Common myeloid progenitor, CD34-positive (primary cell): ENCODE data around the gene YWHAQ.

Experiments used
- CTCF ChIA-PET: fragments of 350-600 bp; sonication (Branson Sonifier 250); formaldehyde crosslinking; loops from one replicate; lab custom pipeline; 2021; ENCODE audit warnings: antibody characterized with exemption; lab: Charles Lee
- POLR2A ChIA-PET: fragments of 350-600 bp; sonication (Branson Sonifier 250); formaldehyde crosslinking; loops from one replicate; lab custom pipeline; 2021; ENCODE audit warnings: antibody characterized with exemption; lab: Charles Lee
- DNase-seq, 3 donors: peaks; one replicate each; pipeline versions ENCODE4 v3.0.0 to v3.0.0-alpha.2; 2013
- H3K27ac ChIP-seq, 2 experiments: 1 replicate in 1 of 2; 2 replicates in 1 of 2; pipeline ENCODE4 v1.7.0; 2013; ENCODE audit warnings: inconsistent platforms in 2 of 2, low read length in 2 of 2, mild to moderate bottlenecking in 2 of 2, low read depth in 1 of 2, moderate library complexity in 1 of 2; ENCODE audit not compliant: severe bottlenecking in 2 of 2, insufficient read depth in 1 of 2, poor library complexity in 1 of 2
- H3K27me3 ChIP-seq, 5 experiments: replicated peaks in 2 of 5; 1 replicate in 3 of 5; 2 replicates in 2 of 5; pipeline versions ENCODE4 v1.6.1 to v1.7.0; 2013; ENCODE audit warnings: low read length in 4 of 5, mild to moderate bottlenecking in 2 of 5, moderate library complexity in 2 of 5, inconsistent platforms in 1 of 5; ENCODE audit not compliant: insufficient read depth in 5 of 5, control insufficient read depth in 4 of 5
- H3K36me3 ChIP-seq, 4 experiments: 1 replicate in 2 of 4; 2 replicates in 2 of 4; pipeline versions ENCODE4 v1.6.1 to v1.7.0; 2013; ENCODE audit warnings: low read length in 3 of 4, control low read depth in 1 of 4, mild to moderate bottlenecking in 1 of 4; ENCODE audit not compliant: control insufficient read depth in 4 of 4, insufficient read depth in 4 of 4
- H3K4me1 ChIP-seq, 4 experiments: 1 replicate in 3 of 4; 2 replicates in 1 of 4; pipeline versions ENCODE4 v1.6.1 to v1.7.1; 2013; ENCODE audit warnings: low read length in 3 of 4, mild to moderate bottlenecking in 3 of 4, control low read depth in 1 of 4, inconsistent platforms in 1 of 4, moderate library complexity in 1 of 4; ENCODE audit not compliant: control insufficient read depth in 4 of 4, insufficient read depth in 4 of 4; ENCODE audit errors: control extremely low read depth in 1 of 4
- H3K4me3 ChIP-seq, 7 experiments: 1 replicate in 4 of 7; 2 replicates in 3 of 7; pipeline versions ENCODE4 v1.5.1 to v1.7.0; 2013; ENCODE audit warnings: mild to moderate bottlenecking in 7 of 7, low read length in 6 of 7, moderate library complexity in 6 of 7, inconsistent platforms in 2 of 7, low read depth in 2 of 7, control low read depth in 1 of 7; ENCODE audit not compliant: insufficient read depth in 4 of 7, control insufficient read depth in 1 of 7; ENCODE audit errors: extremely low read depth in 1 of 7
- H3K9me3 ChIP-seq, 5 experiments: 1 replicate in 4 of 5; 2 replicates in 1 of 5; pipeline versions ENCODE4 v1.6.1 to v1.7.1; 2013; ENCODE audit warnings: low read length in 4 of 5, mild to moderate bottlenecking in 2 of 5, inconsistent platforms in 1 of 5, low read depth in 1 of 5, moderate library complexity in 1 of 5; ENCODE audit not compliant: control insufficient read depth in 4 of 5, insufficient read depth in 2 of 5; ENCODE audit errors: control extremely low read depth in 1 of 5
- WGBS: methylation state at CpG from one replicate; pipeline ENCODE4 v1.1.5; 2013; ENCODE audit not compliant: insufficient coverage; 5-methylcytosine and 5-hydroxymethylcytosine counted together

YWHAQ gene

DNA sequence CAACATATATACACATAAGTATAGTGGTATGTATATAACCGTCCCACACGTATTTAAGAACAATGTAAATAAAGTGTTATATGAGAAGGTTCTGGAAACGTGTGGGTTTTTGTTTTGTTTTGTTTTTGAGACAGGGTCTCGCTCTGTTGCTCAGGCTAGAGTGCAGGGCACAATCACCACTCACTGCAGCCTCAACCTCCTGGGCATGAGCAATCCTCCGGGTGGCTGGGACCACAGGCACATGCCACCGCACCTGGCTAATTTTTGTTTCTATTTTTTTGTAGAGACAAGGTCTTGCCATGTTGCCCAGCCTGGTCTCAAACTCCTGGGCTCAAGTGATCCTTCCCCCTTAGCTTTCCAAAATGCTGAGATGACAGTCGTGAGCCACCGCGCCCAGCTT is 81.4 kb downstream of the YWHAQ start:
- Histone ChIP-seq H3K9me3 (no peaks in the 10 kb centered on the region), H3K36me3 (peaks cover 0 to 4% (median 0%) of the 10 kb centered on the region in 4 experiments), H3K4me1 (peaks cover 27 to 53% (median 40%) of the 10 kb centered on the region in 4 experiments), H3K27ac (no peak overlapping the region), H3K4me3 (no peak overlapping the region), H3K27me3 (no peaks in the 10 kb centered on the region)
- ChIA-PET CTCF (interaction anchor here (0.7 to 3.7 kb wide), 4 partner anchors 10 to 29 kb away, joined by 3 to 17 read pairs (median 3); no protein-coding TSS in a partner anchor), POLR2A (no interaction called here)
- no peak for DNase-seq
- 97% methylated on average over 5 of the region's 9 CpGs for WGBS

DNA sequence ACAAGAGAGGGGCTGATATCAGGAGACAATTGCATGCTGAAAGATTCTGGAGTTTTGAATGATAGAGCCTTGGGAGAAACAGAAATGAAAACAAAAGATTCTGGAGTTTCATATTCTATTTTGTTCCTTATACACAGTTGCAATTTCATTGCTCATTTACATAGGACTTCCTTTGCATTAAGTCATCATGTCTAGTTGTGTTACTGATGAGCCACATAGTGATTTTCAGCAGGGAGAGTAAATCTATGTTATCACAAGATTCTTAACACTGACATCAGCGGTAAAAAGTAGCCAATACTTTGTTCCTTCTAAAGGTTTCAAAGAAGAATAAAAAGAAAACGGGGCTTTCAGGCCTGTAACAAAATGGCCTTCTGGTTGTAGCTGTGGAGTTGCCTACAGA is 82.3 kb downstream of the YWHAQ start:
- peak overlapping the region in 1 of 2 experiments; percentile 52 for H3K27ac ChIP-seq
- POLR2A ChIA-PET: interaction anchor here (1.4 kb wide), 1 partner anchor 7 kb away, joined by 3 read pairs; the partner anchor contains the start of gene ADAM17
- DNase-seq: peak in 1 of 3 donors; percentile 36

DNA sequence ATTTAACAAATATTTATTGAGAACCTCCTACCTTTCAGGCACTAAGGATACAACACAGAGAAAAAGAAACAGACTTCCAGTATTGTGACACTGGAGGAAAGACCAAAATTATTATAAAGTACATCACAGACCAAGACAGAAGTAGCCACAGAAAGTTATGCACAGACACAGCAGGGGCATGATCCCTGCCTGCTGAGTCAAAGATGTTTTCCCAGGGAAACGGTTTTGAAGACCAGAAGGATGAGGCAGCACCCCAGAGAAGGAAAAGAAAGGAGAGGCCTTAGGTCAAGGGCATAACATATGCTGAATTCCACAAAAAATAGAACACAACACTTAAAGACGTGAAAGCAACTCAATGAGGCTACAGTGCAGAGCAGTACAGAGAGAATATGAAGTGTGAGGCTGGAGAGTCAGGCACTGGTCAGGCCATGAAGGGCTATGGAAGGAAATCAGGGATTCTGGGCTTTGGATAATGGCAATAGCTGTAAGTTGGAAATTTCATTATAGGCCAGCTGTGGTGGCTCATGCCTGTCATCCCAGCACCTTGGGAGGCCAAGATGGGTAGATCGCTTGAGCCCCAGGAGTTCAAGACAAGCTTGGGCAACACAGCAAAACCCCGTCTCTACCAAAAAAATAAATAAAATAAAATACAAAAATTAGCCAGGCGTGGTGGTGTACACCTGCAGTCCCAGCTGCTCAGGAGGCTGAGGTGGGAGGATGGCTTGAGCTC is 83.4 kb downstream of the YWHAQ start:
- Histone ChIP-seq H3K4me3 (no peak overlapping the region), H3K27ac (peak overlapping the region in 1 of 2 experiments; percentile 34), H3K27me3 (no peaks in the 10 kb centered on the region), H3K4me1 (peaks cover 23 to 53% (median 39%) of the 10 kb centered on the region in 4 experiments), H3K36me3 (peaks cover 0 to 4% (median 0%) of the 10 kb centered on the region in 4 experiments), H3K9me3 (no peaks in the 10 kb centered on the region)
- POLR2A ChIA-PET: interaction anchor here (1.4 kb wide), 1 partner anchor 8 kb away, joined by 3 read pairs; the partner anchor contains the start of gene ADAM17
- no peak for DNase-seq
- 87% methylated on average over 3 of the region's 5 CpGs for WGBS
- CTCF ChIA-PET: interaction anchor here (1.0 to 1.2 kb wide), 2 partner anchors 9 to 82 kb away, joined by 4 to 5 read pairs; no protein-coding TSS in a partner anchor

More for the DNA sequence above, 82.3 kb downstream of the YWHAQ start:
- H3K27me3 ChIP-seq: no peaks in the 10 kb centered on the region
- CTCF ChIA-PET: interaction anchor here (0.7 to 3.7 kb wide), 3 partner anchors 9 to 81 kb away, joined by 3 to 17 read pairs (median 4); no protein-coding TSS in a partner anchor
- H3K4me1 ChIP-seq: peaks cover 25 to 55% (median 39%) of the 10 kb centered on the region in 4 experiments
- no peaks in the 10 kb centered on the region for H3K9me3 ChIP-seq
- H3K4me3 ChIP-seq: peak overlapping the region in 2 of 7 experiments; percentile 25 to 33
- WGBS: no CpG with 5 or more reads among the region's 2 CpGs
- peaks cover 0 to 4% (median 0%) of the 10 kb centered on the region in 4 experiments for H3K36me3 ChIP-seq

DNA sequence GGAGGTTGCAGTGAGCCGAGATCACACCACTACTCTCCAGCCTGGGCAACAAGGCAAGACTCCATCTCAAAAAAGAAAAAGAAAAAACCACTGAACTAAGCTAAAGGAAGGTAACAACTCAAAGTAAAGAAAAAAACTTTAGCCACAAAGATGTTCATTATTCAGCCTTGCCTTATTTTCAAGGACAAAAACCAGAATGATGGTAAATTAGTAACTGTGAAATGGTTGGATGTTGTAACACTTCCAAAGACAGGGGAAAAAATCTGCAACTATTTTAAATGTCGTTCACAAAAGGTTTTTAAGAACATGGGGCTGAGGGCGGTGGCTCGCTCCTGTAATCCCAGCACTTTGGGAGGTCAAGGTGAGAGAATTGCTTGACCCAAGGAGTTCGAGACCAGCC is 85.3 kb downstream of the YWHAQ start:
- ChIA-PET CTCF (interaction anchor here (1.0 to 1.4 kb wide), 2 partner anchors 10 to 24 kb away, joined by 3 read pairs; partner anchors contain the start of gene ADAM17), POLR2A (no interaction called here)
- Histone ChIP-seq H3K27ac (no peak overlapping the region), H3K4me3 (no peak overlapping the region), H3K9me3 (no peaks in the 10 kb centered on the region), H3K27me3 (no peaks in the 10 kb centered on the region), H3K36me3 (peaks cover 0 to 4% (median under 1%) of the 10 kb centered on the region in 4 experiments), H3K4me1 (peaks cover 17 to 44% (median 28%) of the 10 kb centered on the region in 4 experiments)
- no peak for DNase-seq
- WGBS: 100% methylated on average over 4 of the region's 5 CpGs

DNA sequence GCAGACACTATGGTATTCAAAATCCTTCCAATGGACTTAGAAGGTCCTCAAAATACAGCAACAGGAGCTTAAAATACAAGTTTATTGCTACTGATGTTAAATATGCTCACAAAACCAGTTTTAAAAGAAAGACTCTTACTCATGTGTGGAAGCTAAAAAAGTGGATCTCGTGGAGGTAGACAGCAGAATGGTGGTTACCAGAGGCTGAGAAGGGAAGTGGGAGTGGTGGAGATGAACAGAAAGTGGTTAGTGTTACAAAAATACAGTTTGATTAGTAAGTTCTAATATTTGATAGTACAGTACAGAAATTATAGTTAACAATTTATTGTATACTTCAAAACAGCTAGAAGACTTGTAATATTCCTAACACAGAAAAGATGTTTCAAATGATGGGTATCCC is 87.2 kb downstream of the YWHAQ start:
- Histone ChIP-seq H3K4me1 (peaks cover 18 to 55% (median 36%) of the 10 kb centered on the region in 4 experiments), H3K27me3 (no peaks in the 10 kb centered on the region), H3K9me3 (no peaks in the 10 kb centered on the region), H3K36me3 (peaks cover 0 to 4% (median 3%) of the 10 kb centered on the region in 4 experiments), H3K4me3 (peak overlapping the region in 3 of 7 experiments; percentile 24 to 43 (median 31)), H3K27ac (peak overlapping the region in 1 of 2 experiments; percentile 44)
- DNase-seq: peak in 2 of 3 donors; percentile 79 to 83
- 0% methylated on average over 1 of the region's 1 CpG for WGBS
- ChIA-PET CTCF (interaction anchor here (0.5 to 3.2 kb wide), 3 partner anchors 12 to 38 kb away, joined by 3 to 16 read pairs (median 3); partner anchors contain the start of gene ADAM17), POLR2A (interaction anchor here (1.6 kb wide), 1 partner anchor 12 kb away, joined by 7 read pairs; the partner anchor contains the start of gene ADAM17)

DNA sequence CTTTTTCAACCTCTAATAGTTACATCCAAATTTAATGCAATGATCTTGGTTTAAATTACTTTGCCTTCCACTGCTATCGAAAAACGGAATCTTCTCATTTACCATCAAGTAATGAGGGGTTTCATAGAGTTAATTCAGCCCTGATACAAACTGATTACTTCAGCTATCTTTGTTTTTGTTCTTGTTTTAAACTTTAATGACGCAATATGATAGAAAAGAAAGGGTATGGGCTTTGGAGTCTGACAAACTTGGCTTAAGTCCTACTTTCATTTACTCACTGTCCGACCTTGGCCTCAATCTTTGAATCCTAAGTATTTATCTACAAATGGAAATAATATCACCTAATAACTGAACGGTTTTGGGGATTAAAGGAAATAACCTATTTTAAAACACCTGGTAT is 91.3 kb downstream of the YWHAQ start:
- DNase-seq: no peak
- peaks cover 22 to 61% (median 44%) of the 10 kb centered on the region in 4 experiments for H3K4me1 ChIP-seq
- peaks cover 0 to 8% (median 3%) of the 10 kb centered on the region in 4 experiments for H3K36me3 ChIP-seq
- no peak overlapping the region for H3K4me3 ChIP-seq
- ChIA-PET POLR2A (interaction anchor here (1.0 to 4.9 kb wide), 2 partner anchors 15 to 91 kb away, joined by 3 to 25 read pairs; partner anchors contain the start of genes ADAM17 and YWHAQ), CTCF (interaction anchor here (2.0 to 4.8 kb wide), 3 partner anchors 8 to 16 kb away, joined by 5 to 27 read pairs (median 17); partner anchors contain the start of gene ADAM17)
- H3K27me3 ChIP-seq: no peaks in the 10 kb centered on the region
- WGBS: no CpG with 5 or more reads among the region's 5 CpGs
- no peaks in the 10 kb centered on the region for H3K9me3 ChIP-seq
- H3K27ac ChIP-seq: peak overlapping the region in 1 of 2 experiments; percentile 8
